Stomach smooth muscle (tissue), 2 donors: ENCODE data around the gene ISCU.

Experiments
- H3K27ac ChIP-seq: one replicate; pipeline ENCODE4 v1.7.0; 2013; ENCODE audit warnings: mild to moderate bottlenecking, low read length, inconsistent platforms
- H3K27me3 ChIP-seq, 2 donors: one replicate each; pipeline ENCODE4 v1.7.0; 2013; ENCODE audit warnings: low read length in 2 of 2; ENCODE audit not compliant: insufficient read depth in 2 of 2, control insufficient read depth in 1 of 2
- H3K36me3 ChIP-seq, 2 donors: one replicate each; pipeline ENCODE4 v1.7.0; 2013; ENCODE audit warnings: low read length in 2 of 2; ENCODE audit not compliant: control insufficient read depth in 2 of 2, insufficient read depth in 2 of 2
- H3K4me1 ChIP-seq: one replicate; pipeline ENCODE4 v1.7.0; 2013; ENCODE audit warnings: low read length; ENCODE audit not compliant: control insufficient read depth, insufficient read depth
- H3K4me3 ChIP-seq, 2 donors: one replicate each; pipeline ENCODE4 v1.7.0; 2013; ENCODE audit warnings: low read length in 2 of 2
- H3K9ac ChIP-seq, 2 donors: one replicate each; pipeline ENCODE4 v1.7.0; 2013; ENCODE audit warnings: low read length in 2 of 2, mild to moderate bottlenecking in 1 of 2
- H3K9me3 ChIP-seq, 2 donors: one replicate each; pipeline ENCODE4 v1.7.0; 2013; ENCODE audit warnings: low read length in 2 of 2; ENCODE audit not compliant: control insufficient read depth in 2 of 2
- donor health status: healthy.
- donor health status: Pancreatic carcinoma.

ISCU gene

GRCh38 chr12:108598553-108599250 is 36.3 kb downstream of the ISCU start:
- Histone ChIP-seq H3K27me3 (peaks cover 0 to 9% of the 10 kb centered on the region in 2 donors), H3K4me1 (peaks cover 3% of the 10 kb centered on the region), H3K36me3 (no peaks in the 10 kb centered on the region), H3K4me3 (no peak overlapping the region), H3K9ac (no peak overlapping the region), H3K27ac (no peak overlapping the region), H3K9me3 (no peaks in the 10 kb centered on the region)

DNA sequence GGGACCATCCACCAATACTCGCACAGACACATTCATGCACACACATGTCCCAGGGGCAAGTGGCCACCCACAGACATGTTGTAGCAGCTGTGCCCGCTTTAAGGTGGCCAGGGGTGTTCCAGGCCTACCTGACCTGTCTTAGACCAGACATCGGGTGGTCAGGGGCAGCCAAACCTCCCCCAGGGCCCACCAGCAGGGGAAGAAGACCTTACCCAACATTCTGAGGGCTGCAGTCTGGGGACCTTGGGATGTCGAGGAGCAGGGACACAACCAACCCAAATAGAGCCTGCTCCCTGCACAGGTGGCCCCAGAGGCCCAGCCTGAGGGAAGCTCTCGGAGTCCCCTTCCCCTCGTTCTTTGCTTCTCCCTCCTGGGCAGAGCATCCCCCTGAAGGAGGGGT is 37.1 kb downstream of the ISCU start:
- H3K9ac ChIP-seq = no peak overlapping the region
- H3K4me3 ChIP-seq = no peak overlapping the region
- peaks cover 3% of the 10 kb centered on the region for H3K4me1 ChIP-seq
- no peaks in the 10 kb centered on the region for H3K9me3 ChIP-seq
- no peak overlapping the region for H3K27ac ChIP-seq
- no peaks in the 10 kb centered on the region for H3K36me3 ChIP-seq
- H3K27me3 ChIP-seq = peaks cover 0 to 9% of the 10 kb centered on the region in 2 donors

DNA sequence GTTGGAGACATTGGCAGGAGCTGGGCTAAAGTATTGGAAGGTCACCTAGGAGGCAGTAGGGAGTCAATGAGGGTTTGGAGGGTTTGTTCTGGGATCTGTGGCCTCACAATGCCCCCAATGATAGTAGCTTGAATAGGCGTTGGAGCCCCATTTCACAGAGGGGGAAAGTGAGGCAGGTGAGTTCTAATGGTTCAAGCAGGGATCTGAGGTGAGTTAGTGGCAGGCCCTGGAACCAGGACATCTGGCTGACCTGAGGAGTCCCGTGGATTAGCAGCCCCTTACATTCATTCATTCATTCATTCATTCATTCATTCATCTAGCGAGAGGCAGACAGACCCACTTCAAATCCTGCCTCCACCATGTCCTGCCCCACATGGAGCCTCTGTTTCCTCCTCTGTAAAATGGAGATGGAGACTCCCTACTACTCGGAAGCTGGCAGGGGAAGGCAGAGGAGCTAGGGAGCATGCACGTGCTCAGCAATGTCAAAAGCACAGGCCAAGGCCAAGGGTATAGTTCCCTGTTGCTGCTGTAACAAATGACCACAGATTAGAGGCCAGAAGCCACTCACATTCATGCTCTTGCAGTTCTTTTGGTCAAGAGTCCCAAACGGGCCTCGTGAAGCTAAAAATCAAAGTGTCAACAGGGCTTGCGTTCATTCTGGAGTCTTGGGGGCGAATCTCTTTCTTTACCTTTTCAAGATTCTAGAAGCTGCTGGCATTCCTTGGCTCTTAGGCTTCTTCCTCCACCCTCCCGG is 37.7 kb downstream of the ISCU start:
- Histone ChIP-seq H3K36me3 (no peaks in the 10 kb centered on the region), H3K27ac (no peak overlapping the region), H3K27me3 (peaks cover 0 to 9% of the 10 kb centered on the region in 2 donors)

GRCh38 chr12:108600702-108601007 is 38.3 kb downstream of the ISCU start:
- H3K36me3 ChIP-seq = no peaks in the 10 kb centered on the region
- no peak overlapping the region for H3K27ac ChIP-seq
- H3K4me1 ChIP-seq = peaks cover 3% of the 10 kb centered on the region
- H3K27me3 ChIP-seq = peaks cover 0 to 9% of the 10 kb centered on the region in 2 donors
- no peak overlapping the region for H3K9ac ChIP-seq
- H3K9me3 ChIP-seq = no peaks in the 10 kb centered on the region
- no peak overlapping the region for H3K4me3 ChIP-seq

More for the DNA sequence above, 37.7 kb downstream of the ISCU start:
- H3K4me1 ChIP-seq = peaks cover 3% of the 10 kb centered on the region
- no peak overlapping the region for H3K4me3 ChIP-seq
- H3K9me3 ChIP-seq = no peaks in the 10 kb centered on the region
- H3K9ac ChIP-seq = no peak overlapping the region

DNA sequence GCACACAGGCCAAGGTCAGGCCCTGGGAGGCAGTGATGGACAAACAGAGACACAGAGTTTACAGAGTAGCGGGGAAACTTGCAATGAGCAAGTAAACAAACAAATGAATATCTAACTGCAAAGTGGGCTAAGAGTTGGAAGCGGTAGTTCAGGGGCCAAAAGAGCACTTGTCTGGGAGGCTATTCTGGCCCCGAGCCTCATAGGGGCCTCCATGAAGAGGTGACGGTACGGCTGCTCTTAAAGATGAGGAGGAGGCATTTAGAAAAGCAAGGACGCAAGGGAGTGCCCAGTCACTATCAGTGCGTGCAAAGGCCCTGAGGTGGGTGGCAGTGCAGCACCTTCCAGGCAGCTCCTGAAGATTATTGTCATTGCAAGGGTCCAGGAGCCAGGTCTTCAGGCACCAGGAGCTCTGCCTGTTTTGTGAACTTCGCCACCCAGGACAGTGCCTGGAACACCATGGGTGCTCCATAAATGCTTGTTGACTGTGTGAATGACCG is 39.9 kb downstream of the ISCU start:
- Histone ChIP-seq H3K36me3 (no peaks in the 10 kb centered on the region), H3K4me3 (no peak overlapping the region), H3K27me3 (no peaks in the 10 kb centered on the region), H3K9me3 (no peaks in the 10 kb centered on the region), H3K27ac (no peak overlapping the region), H3K4me1 (no peaks in the 10 kb centered on the region), H3K9ac (no peak overlapping the region)

DNA sequence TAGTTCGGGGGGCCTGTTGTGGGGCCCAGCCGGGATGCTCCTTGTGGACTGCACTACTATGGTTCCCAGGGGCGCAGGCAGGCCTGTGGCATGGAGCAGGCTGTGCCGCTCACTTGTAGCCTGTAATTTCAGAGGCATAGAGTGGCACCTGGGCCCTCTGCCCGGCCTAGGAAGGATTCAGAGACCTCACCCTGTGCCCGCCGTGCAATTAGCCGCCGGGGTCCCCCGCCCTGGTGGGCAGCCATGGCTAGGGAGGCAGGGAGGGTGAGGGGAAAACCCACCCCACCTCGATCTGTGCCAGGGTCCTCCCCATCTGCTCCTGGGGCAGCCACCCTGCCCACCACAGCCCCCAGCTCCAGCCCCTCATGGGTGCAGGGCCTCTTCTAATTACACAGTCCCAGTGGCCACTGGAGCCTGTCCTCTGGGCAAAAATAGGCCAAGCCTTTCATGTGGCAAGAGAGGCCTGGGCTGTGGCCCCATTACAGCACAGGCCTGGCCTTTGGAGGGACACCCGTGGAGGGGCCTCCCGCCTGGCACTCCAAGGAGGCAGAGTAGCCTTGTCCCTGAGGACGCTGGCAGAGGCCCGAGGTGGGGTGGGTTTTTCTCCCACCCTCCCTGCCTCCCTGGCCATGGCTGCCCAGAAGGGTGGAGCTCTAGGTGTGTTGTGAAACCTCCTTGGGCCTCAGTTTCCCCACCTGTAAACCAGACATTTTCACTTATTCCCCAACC is 40.7 kb downstream of the ISCU start:
- H3K4me1 ChIP-seq = no peaks in the 10 kb centered on the region
- no peak overlapping the region for H3K9ac ChIP-seq
- H3K4me3 ChIP-seq = no peak overlapping the region
- no peak overlapping the region for H3K27ac ChIP-seq
- H3K9me3 ChIP-seq = no peaks in the 10 kb centered on the region
- no peaks in the 10 kb centered on the region for H3K27me3 ChIP-seq
- no peaks in the 10 kb centered on the region for H3K36me3 ChIP-seq

DNA sequence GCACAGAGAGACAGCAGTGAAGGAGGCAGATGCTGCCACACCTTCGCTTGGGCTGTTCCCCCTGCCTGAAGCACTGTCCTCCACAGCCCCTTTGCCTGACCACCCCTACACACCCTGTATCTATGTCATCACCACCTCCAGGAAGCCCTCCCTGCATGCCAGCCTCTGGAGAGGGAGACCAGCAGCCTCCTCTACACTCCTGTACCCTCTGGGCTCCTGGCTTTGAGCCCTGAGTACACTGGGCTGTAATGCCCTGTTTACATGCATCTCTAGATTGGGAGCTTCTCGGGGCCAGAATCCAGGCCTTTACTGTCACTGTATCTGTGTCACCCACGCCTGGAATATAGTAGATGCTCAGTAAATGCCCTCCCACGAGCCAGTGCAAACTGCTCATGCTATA is 41.3 kb downstream of the ISCU start:
- H3K27me3 ChIP-seq = no peaks in the 10 kb centered on the region
- no peaks in the 10 kb centered on the region for H3K9me3 ChIP-seq
- H3K4me3 ChIP-seq = no peak overlapping the region
- H3K27ac ChIP-seq = no peak overlapping the region
- H3K36me3 ChIP-seq = no peaks in the 10 kb centered on the region
- H3K4me1 ChIP-seq = no peaks in the 10 kb centered on the region
- no peak overlapping the region for H3K9ac ChIP-seq

GRCh38 chr12:108604208-108604941 is 42.0 kb downstream of the ISCU start:
- Histone ChIP-seq H3K27ac (no peak overlapping the region), H3K9ac (no peak overlapping the region), H3K4me3 (no peak overlapping the region), H3K36me3 (no peaks in the 10 kb centered on the region), H3K27me3 (no peaks in the 10 kb centered on the region), H3K4me1 (peaks cover 2% of the 10 kb centered on the region), H3K9me3 (no peaks in the 10 kb centered on the region)

- no peaks in the 10 kb centered on the region for H3K27me3 ChIP-seq
- H3K27ac ChIP-seq = no peak overlapping the region
- no peak overlapping the region for H3K9ac ChIP-seq
- H3K36me3 ChIP-seq = no peaks in the 10 kb centered on the region
- no peak overlapping the region for H3K4me3 ChIP-seq
- H3K9me3 ChIP-seq = no peaks in the 10 kb centered on the region
- peaks cover 9% of the 10 kb centered on the region for H3K4me1 ChIP-seq
Observed at GRCh38 chr12:108605000-108605689, 42.7 kb downstream of the ISCU start.
